GM10266 (cell line): ENCODE results near the gene CCDC120.

Experiments used
- DNase-seq: peaks from one replicate; pipeline ENCODE4 v3.0.0; 2012; ENCODE audit errors: extremely low spot score
- TF ChIP-seq, protein P1 (sequence below): IDR thresholded peaks from 2 replicates; pipeline ENCODE4 v1.5.1; 2012; ENCODE audit warnings: mild to moderate bottlenecking, low read depth; ENCODE audit not compliant: control insufficient read depth, insufficient read depth; ENCODE audit errors: missing control alignments

CCDC120 gene

DNA sequence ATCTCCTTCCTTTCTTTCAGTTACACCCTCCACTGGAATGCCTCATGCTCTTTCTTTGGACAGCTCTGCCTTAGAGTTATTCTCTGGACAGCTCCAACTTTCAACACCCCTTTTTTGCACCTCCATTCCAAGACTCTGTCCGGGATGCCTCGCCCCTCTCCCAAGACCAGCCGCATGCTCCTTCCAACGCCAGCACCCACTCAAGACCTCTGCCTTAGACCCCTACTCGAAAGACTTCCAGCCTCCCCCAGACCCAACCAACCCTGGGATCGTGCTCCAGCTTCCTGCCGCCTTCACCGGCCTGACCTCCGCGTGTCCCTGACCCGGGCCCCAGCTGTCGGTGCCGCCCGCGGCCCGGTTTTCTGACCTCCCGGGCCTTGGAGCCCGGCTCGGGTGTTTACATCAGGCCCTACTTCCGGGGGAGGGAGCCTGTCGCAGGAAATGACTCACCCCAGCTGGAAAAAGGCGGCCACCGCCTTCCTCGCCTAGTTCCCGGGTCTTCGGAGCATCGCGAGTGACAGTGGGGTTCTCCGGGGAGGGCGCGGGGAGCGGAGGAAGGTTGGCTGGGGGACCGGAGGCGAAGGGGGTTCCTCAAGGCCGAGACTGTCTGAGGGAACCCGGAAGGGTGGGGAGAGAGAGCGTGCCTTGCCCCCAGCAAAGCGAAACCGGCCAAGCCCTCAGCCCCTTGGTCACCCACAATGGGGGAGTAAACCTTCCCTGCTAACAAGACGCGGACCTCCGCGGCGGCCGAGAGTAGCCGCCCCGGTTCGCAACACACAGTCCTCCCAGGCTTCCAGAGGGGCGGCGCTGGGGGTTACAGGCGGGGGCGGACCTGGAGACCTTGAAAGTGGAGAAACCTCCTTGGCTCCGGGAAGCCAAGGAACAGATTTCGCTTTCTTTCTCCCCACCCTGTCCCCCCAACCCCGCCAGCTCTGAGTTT is 21.0 kb downstream of the CCDC120 start, which contains the start of gene WDR45:
Gene WDR45, minus strand, starts transcription at position 399 of the 940 bp plus-strand sequence. CDS start 1,792 bp downstream, outside the sequence.
- peak; percentile 74 for DNase-seq
- TF ChIP-seq, protein P1, sequence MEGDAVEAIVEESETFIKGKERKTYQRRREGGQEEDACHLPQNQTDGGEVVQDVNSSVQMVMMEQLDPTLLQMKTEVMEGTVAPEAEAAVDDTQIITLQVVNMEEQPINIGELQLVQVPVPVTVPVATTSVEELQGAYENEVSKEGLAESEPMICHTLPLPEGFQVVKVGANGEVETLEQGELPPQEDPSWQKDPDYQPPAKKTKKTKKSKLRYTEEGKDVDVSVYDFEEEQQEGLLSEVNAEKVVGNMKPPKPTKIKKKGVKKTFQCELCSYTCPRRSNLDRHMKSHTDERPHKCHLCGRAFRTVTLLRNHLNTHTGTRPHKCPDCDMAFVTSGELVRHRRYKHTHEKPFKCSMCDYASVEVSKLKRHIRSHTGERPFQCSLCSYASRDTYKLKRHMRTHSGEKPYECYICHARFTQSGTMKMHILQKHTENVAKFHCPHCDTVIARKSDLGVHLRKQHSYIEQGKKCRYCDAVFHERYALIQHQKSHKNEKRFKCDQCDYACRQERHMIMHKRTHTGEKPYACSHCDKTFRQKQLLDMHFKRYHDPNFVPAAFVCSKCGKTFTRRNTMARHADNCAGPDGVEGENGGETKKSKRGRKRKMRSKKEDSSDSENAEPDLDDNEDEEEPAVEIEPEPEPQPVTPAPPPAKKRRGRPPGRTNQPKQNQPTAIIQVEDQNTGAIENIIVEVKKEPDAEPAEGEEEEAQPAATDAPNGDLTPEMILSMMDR: no peak

DNA sequence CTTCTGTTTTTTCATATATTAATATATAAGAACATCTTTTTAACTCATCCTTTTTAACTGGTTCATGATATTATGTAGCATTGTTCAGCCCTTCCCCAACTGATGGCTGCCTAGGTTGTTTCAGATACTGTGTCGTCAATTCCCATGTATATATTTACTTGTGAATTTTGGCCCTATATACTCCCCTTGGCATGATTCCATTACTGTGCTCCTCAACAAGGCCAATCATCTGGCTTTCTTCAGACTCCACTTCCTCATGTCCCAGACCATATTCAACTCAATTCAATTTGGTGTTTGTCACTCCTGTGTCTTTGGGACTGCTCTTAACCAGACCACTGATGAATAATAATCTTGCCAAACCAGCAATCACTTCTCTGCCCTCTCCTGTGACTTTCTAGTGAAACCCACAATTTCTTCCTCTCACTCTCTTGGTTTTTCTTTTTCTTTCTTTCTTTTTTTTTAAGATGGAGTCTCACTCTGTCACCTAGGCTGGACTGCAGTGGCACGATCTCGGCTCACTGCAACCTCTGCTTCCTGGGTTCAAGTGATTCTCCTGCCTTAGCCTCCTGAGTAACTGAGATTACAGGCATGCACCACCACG is 23.6 kb downstream of the CCDC120 start:
- no peak for DNase-seq
- TF ChIP-seq, protein P1: no peak

DNA sequence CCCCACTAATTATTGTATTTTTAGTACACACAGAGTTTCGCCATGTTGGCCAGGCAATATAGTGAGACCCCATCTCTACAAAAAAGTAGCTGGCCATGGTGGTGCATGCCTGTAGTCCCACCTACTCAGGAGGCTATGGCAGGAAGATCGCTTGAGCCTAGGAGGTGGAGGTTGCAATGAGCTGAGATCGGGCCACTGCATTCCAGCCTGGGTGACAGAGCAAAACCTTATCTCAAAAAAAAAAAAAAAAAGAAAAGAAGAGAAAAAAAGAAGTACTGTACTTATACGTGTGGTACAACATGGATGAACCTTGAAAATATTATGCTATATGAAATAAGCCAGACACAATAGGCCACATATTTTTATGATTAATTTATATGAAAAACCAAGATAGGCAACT is 30.8 kb downstream of the CCDC120 start:
- DNase-seq: no peak
- TF ChIP-seq, protein P1: no peak

DNA sequence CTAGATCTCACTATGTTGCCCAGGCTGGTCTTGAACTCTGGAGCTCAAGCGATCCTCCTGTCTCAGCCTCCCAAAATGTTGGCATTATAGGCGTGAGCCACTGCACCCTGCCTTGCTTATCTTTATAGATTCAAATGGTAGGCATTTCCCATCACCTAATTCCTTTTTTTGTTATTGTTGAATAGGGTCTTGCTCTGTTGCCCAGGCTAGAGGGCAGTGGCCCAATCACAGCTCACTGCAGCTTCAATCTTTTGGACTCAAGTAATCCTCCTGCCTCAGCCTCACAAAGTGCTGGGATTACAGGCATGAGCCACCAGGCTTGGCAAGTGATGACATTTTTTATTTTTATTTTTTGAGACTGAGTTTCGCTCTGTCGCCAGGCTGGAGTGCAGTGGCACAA is 37.6 kb downstream of the CCDC120 start:
- TF ChIP-seq, protein P1: no peak
- no peak for DNase-seq

DNA sequence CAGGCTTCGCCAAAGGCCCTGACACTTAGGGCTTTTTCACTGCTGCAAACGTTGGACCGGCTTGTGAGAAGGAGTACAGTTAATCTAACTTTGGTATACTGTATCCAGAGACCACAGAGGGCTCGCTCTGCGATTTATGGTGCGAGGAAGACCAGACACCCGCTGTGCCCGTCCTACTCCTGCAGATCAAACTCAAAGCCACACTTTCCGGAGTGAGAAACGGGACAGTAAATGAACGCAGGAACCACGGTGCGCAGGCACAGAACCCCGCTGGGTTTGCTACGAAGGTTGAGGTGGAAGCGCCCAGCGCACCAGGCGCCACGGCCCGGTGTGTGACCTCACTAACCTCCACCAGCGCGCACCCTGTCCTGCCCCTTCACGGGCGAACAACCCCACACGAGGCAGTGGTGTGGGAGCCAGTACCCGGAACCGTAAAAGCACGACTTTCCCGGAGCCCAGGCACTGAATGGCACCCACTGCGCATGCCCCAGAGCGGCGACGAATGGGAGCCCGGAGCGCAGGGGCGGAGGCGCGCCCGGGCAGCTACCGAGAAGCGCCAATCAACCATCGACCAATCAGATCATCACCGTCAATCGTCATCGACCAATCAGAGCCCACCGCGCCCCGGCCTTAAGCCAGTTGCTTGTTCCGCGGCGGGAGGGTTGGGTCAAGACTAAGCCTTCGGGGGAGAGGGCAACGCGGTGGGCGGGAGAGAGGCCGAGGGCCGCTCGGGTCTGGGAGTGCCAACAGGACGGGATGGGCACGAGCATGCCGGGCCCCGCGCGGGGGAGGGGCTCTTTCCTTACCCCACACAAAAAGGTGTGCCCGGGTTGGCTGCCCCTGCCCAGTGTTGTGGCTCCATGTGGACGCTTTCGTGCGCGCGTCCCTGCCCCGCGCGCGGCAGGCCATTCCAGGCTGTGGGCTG is 42.2 kb downstream of the CCDC120 start:
- DNase-seq: peak; percentile 95
- TF ChIP-seq, protein P1: no peak

DNA sequence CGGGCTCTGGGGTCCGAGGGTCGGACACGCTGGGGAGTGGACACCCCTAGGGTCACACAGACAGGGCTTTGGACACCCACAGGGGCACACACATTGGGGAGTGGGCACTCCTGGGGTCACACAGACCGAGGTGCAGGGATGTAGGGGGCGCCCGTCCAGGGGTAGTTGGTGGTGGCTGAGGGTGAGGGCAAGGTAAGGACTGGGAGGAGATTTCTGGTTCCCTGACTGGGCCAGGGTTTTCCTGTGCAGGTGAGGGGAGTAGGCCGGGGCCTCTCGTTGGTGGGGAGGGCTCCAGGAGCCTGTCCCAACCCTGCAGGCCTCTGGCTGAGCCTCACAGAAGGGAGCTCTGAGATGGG is 42.8 kb downstream of the CCDC120 start:
- no peak for DNase-seq

More for the DNA sequence above, 42.8 kb downstream of the CCDC120 start:
- TF ChIP-seq, protein P1: no peak
